GM18526 (cell line): ENCODE measurements around the gene NFATC2IP.

ENCODE experiments used
- POLR2A ChIP-seq: IDR thresholded peaks from 3 replicates; pipeline ENCODE4 v1.6.1; 2011; ENCODE audit not compliant: insufficient read length; ENCODE audit errors: extremely low read depth

Gene NFATC2IP

GRCh38 chr16:28923231-28923587 lies 27.5 kb upstream of the NFATC2IP start:
- TF ChIP-seq POLR2A = no peak

GRCh38 chr16:28923652-28924398 lies 26.9 kb upstream of the NFATC2IP start:
- TF ChIP-seq POLR2A = peak; percentile 42

GRCh38 chr16:28924399-28924761 lies 26.4 kb upstream of the NFATC2IP start:
- TF ChIP-seq POLR2A = no peak

GRCh38 chr16:28924762-28925385 lies 25.9 kb upstream of the NFATC2IP start, which contains the start of gene RABEP2:
Gene RABEP2, minus strand, starts transcription at chr16:28925238. Its CDS starts 75 bp downstream, at chr16:28925163.
- TF ChIP-seq POLR2A = no peak

- TF ChIP-seq POLR2A = peak; percentile 75
Observed at GRCh38 chr16:28925386-28926228, 25.1 kb upstream of the NFATC2IP start.

GRCh38 chr16:28927815-28928214 lies 22.9 kb upstream of the NFATC2IP start:
- no peak for TF ChIP-seq POLR2A

- TF ChIP-seq POLR2A = no peak
Observed at GRCh38 chr16:28930203-28930602, 20.5 kb upstream of the NFATC2IP start.

- TF ChIP-seq POLR2A = peak; percentile 27
Observed at GRCh38 chr16:28930652-28931051, 20.1 kb upstream of the NFATC2IP start.

GRCh38 chr16:28931801-28932225 lies 18.9 kb upstream of the NFATC2IP start, which contains the start of gene CD19:
Gene CD19, plus strand, starts transcription at chr16:28931971. Its CDS starts 30 bp downstream, at chr16:28932001.
- peak; percentile 54 for TF ChIP-seq POLR2A

GRCh38 chr16:28932339-28933141 lies 18.2 kb upstream of the NFATC2IP start:
- TF ChIP-seq POLR2A = no peak

- TF ChIP-seq POLR2A = no peak
Observed at GRCh38 chr16:28933171-28933570, 17.6 kb upstream of the NFATC2IP start.

- no peak for TF ChIP-seq POLR2A
Observed at GRCh38 chr16:28935346-28935745, 15.4 kb upstream of the NFATC2IP start.

- no peak for TF ChIP-seq POLR2A
Observed at GRCh38 chr16:28935924-28936783, 14.6 kb upstream of the NFATC2IP start.

GRCh38 chr16:28936784-28937155 lies 14.0 kb upstream of the NFATC2IP start:
- TF ChIP-seq POLR2A = no peak

GRCh38 chr16:28937222-28937876 lies 13.4 kb upstream of the NFATC2IP start:
- no peak for TF ChIP-seq POLR2A
